HFFc6 (cell line): ENCODE results near the gene POLDIP2. TPM values are rescaled to one million over a fixed set of nuclear protein-coding genes. Genes with fewer than 3 reads are reported as not detected.
A peak's percentile ranks its signal among the peaks of the same experiment; 100 is the strongest.

Experiments used
- DNase-seq: peaks from one replicate; pipeline ENCODE4 v3.0.0-alpha.2; 2018
- H3K27ac Mint-ChIP-seq: 2 replicates; pipeline ENCODE4 v1.8.0; 2020; ENCODE audit warnings: mild to moderate bottlenecking, mixed read lengths
- H3K27me3 Mint-ChIP-seq: 2 replicates; pipeline ENCODE4 v1.8.0; 2021; ENCODE audit warnings: mild to moderate bottlenecking, moderate library complexity, mixed read lengths; ENCODE audit not compliant: insufficient read depth
- H3K36me3 Mint-ChIP-seq: 2 replicates; pipeline ENCODE4 v1.8.0; 2021; ENCODE audit warnings: low read depth, mixed read lengths
- H3K4me1 Mint-ChIP-seq: 2 replicates; pipeline ENCODE4 v1.8.0; 2020; ENCODE audit warnings: low read depth, mixed read lengths
- H3K4me3 Mint-ChIP-seq: 2 replicates; pipeline ENCODE4 v1.8.0; 2020; ENCODE audit warnings: mild to moderate bottlenecking, moderate library complexity, mixed read lengths
- H3K9me3 Mint-ChIP-seq: 2 replicates; pipeline ENCODE4 v1.8.0; 2020; ENCODE audit warnings: mild to moderate bottlenecking, mixed read lengths
- total RNA-seq, 6 experiments: library from RNA; stranded (reverse); fragmentation: NEBNext Ultra II Directional; extraction: Animal tissue kit (Norgen Biotek cat#: 25700); gene quantifications; 2 replicates in 1 of 6; 3 replicates in 5 of 6; pipeline ENCODE4 v1.2.3, GENCODE V29; 2021
- TF ChIP-seq, protein P1 (sequence below): fragments of 200-600 bp; sonication (generic); IDR thresholded peaks from 2 replicates; pipeline ENCODE4 v1.5.0; 2021; ENCODE audit warnings: antibody characterized with exemption, mild to moderate bottlenecking

The POLDIP2 gene
- total RNA-seq, 6 experiments from 2014 or later = 104 to 118 (median 106) TPM

DNA sequence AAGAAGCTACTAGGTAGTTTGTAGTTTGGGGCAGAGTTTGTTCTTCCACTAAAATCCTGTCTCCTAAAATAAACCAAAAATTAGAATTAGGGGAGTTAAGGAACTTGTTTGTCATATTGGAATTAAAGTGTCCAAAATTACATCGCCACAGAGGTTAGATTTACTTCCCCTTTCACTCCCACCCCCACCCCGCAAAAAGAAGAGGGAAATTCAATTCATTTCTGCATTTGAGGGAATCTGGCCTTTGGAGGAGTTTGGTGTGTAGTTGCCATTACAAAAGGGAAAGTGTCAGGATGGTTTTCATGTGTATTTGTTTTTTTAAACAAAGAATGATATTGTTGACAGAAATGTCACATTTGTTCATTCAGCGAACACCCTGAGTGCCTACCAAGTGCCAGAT lies 32.5 kb downstream of the POLDIP2 start:
- Mint-ChIP-seq H3K9me3 (no peaks in the 10 kb centered on the region), H3K4me3 (no peak overlapping the region), H3K4me1 (peaks cover 33% of the 10 kb centered on the region), H3K27ac (no peak overlapping the region), H3K36me3 (peaks cover 28% of the 10 kb centered on the region; the same call in 1 of the 2 replicates), H3K27me3 (no peaks in the 10 kb centered on the region; the same call in 1 of the 2 replicates)
- no peak for DNase-seq
- TF ChIP-seq, protein P1, sequence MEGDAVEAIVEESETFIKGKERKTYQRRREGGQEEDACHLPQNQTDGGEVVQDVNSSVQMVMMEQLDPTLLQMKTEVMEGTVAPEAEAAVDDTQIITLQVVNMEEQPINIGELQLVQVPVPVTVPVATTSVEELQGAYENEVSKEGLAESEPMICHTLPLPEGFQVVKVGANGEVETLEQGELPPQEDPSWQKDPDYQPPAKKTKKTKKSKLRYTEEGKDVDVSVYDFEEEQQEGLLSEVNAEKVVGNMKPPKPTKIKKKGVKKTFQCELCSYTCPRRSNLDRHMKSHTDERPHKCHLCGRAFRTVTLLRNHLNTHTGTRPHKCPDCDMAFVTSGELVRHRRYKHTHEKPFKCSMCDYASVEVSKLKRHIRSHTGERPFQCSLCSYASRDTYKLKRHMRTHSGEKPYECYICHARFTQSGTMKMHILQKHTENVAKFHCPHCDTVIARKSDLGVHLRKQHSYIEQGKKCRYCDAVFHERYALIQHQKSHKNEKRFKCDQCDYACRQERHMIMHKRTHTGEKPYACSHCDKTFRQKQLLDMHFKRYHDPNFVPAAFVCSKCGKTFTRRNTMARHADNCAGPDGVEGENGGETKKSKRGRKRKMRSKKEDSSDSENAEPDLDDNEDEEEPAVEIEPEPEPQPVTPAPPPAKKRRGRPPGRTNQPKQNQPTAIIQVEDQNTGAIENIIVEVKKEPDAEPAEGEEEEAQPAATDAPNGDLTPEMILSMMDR = no peak

DNA sequence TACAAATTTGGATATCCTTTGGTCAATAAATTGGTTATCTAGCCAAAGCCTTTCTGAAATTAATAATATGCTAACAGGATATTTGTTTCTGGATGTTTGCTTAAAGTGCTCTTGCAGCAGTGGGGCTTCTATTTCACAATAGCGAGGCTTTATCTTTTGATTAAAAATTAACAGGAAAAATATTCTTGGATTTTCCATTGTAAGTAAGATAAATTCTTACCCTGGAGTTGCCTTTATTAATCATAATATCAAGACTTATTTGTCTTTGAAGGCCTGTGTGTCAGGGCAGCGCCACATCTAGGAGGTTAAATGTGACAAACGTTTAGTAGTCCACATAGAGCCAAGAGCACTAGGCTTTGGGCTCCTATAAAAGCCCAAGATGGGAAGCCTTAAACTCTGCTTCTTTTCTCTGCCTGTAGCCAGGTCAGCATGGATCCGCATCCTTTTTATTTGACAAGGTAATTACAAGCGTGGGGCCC lies 33.0 kb downstream of the POLDIP2 start:
- H3K4me3 Mint-ChIP-seq = no peak overlapping the region
- no peaks in the 10 kb centered on the region; the same call in 1 of the 2 replicates for H3K27me3 Mint-ChIP-seq
- H3K27ac Mint-ChIP-seq = no peak overlapping the region
- peaks cover 37% of the 10 kb centered on the region for H3K4me1 Mint-ChIP-seq
- H3K36me3 Mint-ChIP-seq = peaks cover 28% of the 10 kb centered on the region; the same call in 1 of the 2 replicates
- TF ChIP-seq, protein P1 = no peak
- no peak for DNase-seq
- no peaks in the 10 kb centered on the region for H3K9me3 Mint-ChIP-seq

DNA sequence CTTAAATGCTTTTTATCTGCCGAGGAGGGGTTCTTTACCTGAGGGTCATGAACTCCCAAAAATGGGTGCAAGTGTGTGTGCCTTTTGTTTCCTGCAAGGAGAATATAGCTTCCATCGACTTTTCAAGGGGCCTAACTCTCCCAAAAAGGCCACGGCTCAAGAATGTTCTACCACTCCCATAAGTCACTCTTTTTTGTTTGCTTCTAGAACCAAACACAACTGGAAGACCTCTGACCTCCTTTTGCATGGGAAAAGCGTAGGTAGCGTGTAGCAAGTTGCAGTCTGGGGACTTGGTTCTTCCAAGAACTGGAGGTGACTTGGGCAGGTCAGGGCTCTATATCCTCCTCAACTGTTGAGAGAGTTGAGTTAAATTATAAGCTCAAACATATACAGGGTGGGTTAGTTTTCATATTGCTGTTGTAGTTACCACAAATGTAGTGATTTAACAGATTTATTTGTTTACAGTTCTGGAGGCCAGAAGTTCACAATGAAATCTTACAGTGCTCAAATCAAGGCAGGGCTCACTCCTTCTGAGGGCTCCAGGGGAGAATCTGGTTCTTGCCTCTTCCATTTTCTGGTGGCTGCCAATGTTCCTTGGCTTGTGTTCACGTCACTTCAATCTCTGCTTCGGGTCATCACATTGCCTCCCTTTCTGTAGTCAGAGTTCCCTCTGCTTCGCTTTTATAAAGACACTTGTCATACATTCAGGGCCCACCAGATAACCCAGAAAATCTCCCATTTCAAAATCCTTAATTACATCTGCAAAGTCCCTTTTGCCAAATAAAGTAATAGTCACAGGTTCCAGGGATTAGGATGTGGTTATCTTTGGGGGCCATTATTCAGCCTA lies 36.9 kb downstream of the POLDIP2 start:
- H3K36me3 Mint-ChIP-seq = peaks cover 5% of the 10 kb centered on the region; the same call in 1 of the 2 replicates
- no peak for DNase-seq
- peaks cover 26% of the 10 kb centered on the region for H3K4me1 Mint-ChIP-seq
- peak overlapping the region; percentile 73; the same call in 1 of the 2 replicates for H3K27ac Mint-ChIP-seq
- TF ChIP-seq, protein P1 = no peak
- H3K27me3 Mint-ChIP-seq = peaks cover 3% of the 10 kb centered on the region
- H3K9me3 Mint-ChIP-seq = no peaks in the 10 kb centered on the region
- peak overlapping the region; percentile 92 for H3K4me3 Mint-ChIP-seq

DNA sequence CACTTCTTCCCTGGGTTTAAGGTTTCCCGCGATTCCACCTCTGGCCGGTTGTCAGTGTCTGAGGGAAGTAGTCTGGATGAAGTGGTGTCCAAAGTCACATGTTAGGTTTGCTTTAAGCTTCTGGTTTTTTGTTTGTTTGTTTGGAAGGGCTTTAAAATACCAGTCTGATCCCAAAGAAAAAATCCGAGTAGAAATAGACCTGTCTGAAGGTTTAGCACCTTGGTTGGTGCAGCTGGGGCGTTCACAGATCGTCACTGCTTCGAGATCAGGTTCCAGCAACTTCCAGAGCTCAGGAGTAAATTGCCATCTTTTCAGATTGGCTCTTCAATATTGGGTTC lies 37.8 kb downstream of the POLDIP2 start:
- no peaks in the 10 kb centered on the region for H3K9me3 Mint-ChIP-seq
- TF ChIP-seq, protein P1 = no peak
- DNase-seq = no peak
- H3K36me3 Mint-ChIP-seq = peaks cover 5% of the 10 kb centered on the region; the same call in 1 of the 2 replicates
- H3K27me3 Mint-ChIP-seq = peaks cover 3% of the 10 kb centered on the region
- peaks cover 26% of the 10 kb centered on the region for H3K4me1 Mint-ChIP-seq
- H3K4me3 Mint-ChIP-seq = peak overlapping the region; percentile 92
- peak overlapping the region; percentile 73 for H3K27ac Mint-ChIP-seq

DNA sequence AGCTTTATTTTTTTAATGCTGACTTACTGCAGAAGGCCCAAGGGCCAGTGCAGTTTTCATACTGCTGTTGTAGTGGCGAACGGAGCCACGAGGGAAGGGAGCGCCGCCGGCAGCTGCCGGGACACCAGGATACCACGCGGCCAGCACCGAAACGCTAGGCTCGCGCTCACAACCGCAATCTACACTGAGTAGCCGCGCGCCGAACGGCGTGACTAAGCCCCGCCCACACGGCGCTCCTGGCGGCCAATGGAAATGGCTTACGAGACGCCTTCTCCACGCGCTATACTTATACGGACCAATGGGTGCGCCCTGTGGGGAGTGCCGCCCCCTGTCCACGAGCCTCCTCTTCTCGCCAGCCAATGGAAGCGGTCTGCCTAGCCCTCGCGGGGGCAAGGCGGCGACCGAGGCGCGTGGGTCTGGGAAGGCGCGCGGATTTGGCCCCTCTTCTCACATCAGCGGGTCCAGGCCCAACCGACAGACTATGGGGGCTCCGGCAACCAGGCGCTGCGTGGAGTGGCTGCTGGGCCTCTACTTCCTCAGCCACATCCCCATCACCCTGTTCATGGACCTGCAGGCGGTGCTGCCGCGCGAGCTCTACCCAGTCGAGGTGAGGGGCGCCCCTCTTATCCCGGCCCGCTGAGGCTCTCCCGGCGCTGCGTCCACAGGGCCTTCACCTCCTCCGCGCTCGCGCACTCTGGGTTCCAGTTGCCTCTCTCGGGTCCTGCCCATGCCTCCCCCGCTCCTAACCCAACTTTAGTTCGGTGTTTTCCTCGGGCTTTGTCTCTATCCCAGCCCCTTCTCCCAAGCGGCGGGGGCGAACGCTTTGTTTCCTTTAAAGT lies 38.3 kb downstream of the POLDIP2 start, which contains the start of gene TMEM97:
Gene TMEM97 (plus strand): TSS at position 442 of the 839 bp plus-strand sequence. CDS start 40 bp downstream, at position 482.
- Mint-ChIP-seq H3K4me3 (peak within 1 kb of the TSS; percentile 92), H3K36me3 (peaks cover 5% of the 10 kb centered on the region; the same call in 1 of the 2 replicates), H3K4me1 (peaks cover 26% of the 10 kb centered on the region), H3K27ac (peak within 1 kb of the TSS; percentile 73), H3K27me3 (peaks cover 3% of the 10 kb centered on the region), H3K9me3 (no peaks in the 10 kb centered on the region)
- DNase-seq = peak; percentile 97
- TF ChIP-seq, protein P1 = peak; percentile 56
